Stromal cell of bone marrow (primary cell): Measurements from ENCODE around the gene SYT14.
"Not testable (repeated sequence)": the region's sequence is repeated elsewhere in the genome, so short reads cannot be mapped to it uniquely, and the experiment has no call there.

Experiments used
- DNase-seq: peaks from one replicate; pipeline ENCODE4 v3.0.0-alpha.2; 2012; ENCODE audit warnings: low read depth

SYT14 gene

GRCh38 chr1:210027994-210028393 lies 90.0 kb downstream of the SYT14 start:
- no peak for DNase-seq

GRCh38 chr1:210031473-210031872 lies 93.5 kb downstream of the SYT14 start:
- no peak for DNase-seq

GRCh38 chr1:210043058-210043457 lies 105.0 kb downstream of the SYT14 start:
- no peak for DNase-seq

- no peak for DNase-seq
Observed at GRCh38 chr1:210049616-210050015, 111.6 kb downstream of the SYT14 start.

- DNase-seq: not testable (repeated sequence)
Observed at GRCh38 chr1:210050491-210050890, 112.5 kb downstream of the SYT14 start.

- DNase-seq: no peak
Observed at GRCh38 chr1:210053126-210053525, 115.1 kb downstream of the SYT14 start.

GRCh38 chr1:210057593-210057992 lies 119.6 kb downstream of the SYT14 start:
- no peak for DNase-seq

GRCh38 chr1:210061992-210062391 lies 124.0 kb downstream of the SYT14 start:
- DNase-seq: no peak

GRCh38 chr1:210070531-210070930 lies 132.5 kb downstream of the SYT14 start:
- no peak for DNase-seq

GRCh38 chr1:210072129-210072528 lies 134.1 kb downstream of the SYT14 start:
- peak; percentile 55 for DNase-seq

- DNase-seq: no peak
Observed at GRCh38 chr1:210072896-210073504, 135.0 kb downstream of the SYT14 start.

- no peak for DNase-seq
Observed at GRCh38 chr1:210074904-210075303, 136.9 kb downstream of the SYT14 start.

- no peak for DNase-seq
Observed at GRCh38 chr1:210076620-210077019, 138.6 kb downstream of the SYT14 start.

GRCh38 chr1:210081494-210081893 lies 143.5 kb downstream of the SYT14 start:
- DNase-seq: no peak

GRCh38 chr1:210085359-210085758 lies 147.3 kb downstream of the SYT14 start:
- DNase-seq: no peak

GRCh38 chr1:210087058-210087457 lies 149.0 kb downstream of the SYT14 start:
- no peak for DNase-seq

GRCh38 chr1:210089855-210090254 lies 151.8 kb downstream of the SYT14 start:
- no peak for DNase-seq

GRCh38 chr1:210092366-210092765 lies 154.3 kb downstream of the SYT14 start:
- DNase-seq: no peak

- DNase-seq: no peak
Observed at GRCh38 chr1:210093461-210093860, 155.4 kb downstream of the SYT14 start.

- no peak for DNase-seq
Observed at GRCh38 chr1:210098356-210098755, 160.3 kb downstream of the SYT14 start.

GRCh38 chr1:210099921-210100320 lies 161.9 kb downstream of the SYT14 start:
- no peak for DNase-seq

- no peak for DNase-seq
Observed at GRCh38 chr1:210104103-210104502, 166.1 kb downstream of the SYT14 start.

- not testable (repeated sequence) for DNase-seq
Observed at GRCh38 chr1:210112906-210113305, 174.9 kb downstream of the SYT14 start.

GRCh38 chr1:210117198-210117597 lies 179.2 kb downstream of the SYT14 start:
- no peak for DNase-seq
